Activated T-cell treated with anti-CD3 and anti-CD28 coated beads, Interleukin-2, amount 50 U/mL, for 1 hour (primary cell): ENCODE data around the gene ITPKC.

Source experiments
- DNase-seq: peaks from one replicate; pipeline ENCODE4 v3.0.0-alpha.2; 2020

ITPKC gene

DNA sequence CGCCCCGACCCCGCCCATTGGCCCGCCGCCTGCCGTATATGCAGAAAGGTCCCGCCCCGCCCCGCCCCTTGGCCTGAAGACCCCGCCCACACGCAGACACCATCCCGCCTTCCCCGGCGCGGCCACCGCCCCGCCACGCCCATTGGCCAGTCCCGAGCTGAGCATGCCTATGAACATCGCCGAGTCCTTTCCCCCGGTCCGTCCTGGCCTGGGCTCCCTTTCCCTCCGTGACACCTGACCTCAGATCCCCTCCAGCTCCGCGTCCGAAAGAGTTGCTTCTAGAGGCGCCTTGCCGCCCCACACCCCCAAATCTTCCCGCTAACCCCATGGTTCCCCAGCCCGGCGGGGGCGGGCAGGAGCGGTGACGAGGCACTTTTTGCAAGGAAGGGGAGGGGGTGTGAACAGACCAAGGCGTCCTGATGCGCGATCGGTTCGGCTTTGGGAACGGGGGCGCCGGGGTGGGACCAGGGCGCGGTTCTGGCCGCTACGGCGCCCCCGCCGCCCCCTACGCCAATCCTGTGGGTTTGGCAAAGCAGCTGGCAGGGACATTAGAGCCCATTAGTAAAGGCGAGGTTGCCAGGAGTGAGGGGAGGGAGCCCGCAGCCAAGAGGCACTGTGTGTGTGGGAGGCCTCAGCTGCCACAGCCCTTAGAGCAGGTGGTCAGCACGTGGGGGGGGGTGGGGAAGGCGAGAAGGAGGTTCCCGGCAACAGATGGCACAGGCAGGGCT, 26.1 kb upstream of the ITPKC start:
- peak; percentile 85 for DNase-seq

DNA sequence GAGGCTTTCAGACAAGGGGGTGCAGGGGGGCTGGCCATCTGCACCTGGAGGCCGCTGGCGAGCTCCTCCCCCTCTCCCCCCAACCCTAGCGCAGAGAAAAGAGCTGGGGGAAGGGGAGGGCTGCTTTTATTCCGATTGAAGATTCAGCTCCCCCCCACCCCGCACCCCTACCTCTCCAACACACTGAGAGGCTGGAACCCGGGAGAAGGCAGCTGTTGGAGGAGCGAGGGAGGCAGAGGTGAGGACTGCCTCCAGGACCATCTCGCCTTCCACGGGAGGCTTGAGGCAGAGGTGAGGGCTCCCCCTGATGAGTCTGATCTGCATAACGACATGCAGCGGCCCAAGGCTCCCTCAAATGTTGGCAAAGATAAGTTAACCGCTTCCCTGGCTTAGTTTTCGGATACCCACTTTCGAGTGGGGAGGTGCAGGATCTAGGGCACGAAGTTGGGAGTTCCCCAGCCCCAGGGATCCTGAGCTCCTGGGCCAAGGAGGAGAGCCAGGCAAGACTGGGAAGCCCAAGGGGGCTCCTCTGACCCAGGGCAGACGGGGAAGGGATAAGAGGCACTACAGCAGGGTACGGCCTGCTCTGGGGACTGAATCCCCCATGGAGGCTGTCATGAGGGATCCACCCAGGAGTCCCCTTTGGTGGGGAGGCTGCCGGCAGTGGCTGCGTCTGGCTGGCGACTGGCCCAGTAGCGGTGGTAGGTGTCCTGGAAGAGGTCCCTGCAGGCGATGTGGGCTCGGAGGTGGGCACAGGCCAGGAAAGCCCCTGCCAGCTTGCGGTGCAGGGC, 25.3 kb upstream of the ITPKC start:
- DNase-seq = peak; percentile 25

DNA sequence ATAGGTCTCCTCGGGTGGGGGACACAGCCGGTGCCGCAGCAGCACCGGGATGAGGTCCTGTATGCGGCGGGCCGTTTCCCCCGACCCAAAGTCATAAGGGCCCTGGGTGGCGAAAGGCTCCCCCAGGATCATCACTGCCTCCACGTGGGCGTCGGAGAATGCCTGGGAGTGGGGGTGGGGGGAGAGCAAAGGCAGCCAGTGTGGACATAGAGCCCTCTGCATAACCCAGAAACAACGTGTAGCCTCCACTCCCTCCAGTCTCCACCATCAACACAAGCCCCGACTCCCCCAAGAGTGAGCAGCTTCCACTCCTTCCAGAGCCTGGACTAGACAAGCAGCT, 24.7 kb upstream of the ITPKC start:
- DNase-seq = no peak

DNA sequence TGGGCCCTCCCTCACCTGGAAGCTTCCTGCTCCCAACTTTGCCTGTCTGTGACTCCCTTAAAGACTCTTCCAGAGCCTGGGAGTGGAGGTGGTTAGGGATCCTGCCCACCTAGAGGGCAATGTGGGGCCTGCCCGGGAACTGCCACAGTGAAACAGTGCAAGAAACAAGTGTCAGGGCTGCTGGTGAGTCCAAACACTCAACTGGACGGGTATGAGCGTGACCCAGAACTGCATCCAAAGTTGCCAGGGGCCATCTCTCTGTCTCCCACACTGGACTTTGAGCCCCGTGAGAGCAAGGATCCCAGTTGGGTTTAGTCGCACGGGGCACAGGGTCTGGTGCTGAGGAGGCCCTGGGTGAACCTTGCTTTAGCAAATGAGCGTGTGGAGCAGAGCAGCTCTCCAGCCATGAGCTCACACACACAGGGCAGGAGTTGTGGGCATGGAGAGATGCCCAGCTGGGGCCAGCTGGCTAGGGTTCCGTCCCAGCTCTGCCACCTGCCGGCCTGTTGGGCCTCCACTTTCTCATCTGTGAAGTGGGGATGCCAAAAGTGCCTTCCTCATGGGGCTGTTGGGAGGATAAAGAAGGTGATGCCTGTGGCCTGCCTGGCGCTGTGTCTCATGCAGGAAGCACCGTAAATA, 23.6 kb upstream of the ITPKC start:
- no peak for DNase-seq

DNA sequence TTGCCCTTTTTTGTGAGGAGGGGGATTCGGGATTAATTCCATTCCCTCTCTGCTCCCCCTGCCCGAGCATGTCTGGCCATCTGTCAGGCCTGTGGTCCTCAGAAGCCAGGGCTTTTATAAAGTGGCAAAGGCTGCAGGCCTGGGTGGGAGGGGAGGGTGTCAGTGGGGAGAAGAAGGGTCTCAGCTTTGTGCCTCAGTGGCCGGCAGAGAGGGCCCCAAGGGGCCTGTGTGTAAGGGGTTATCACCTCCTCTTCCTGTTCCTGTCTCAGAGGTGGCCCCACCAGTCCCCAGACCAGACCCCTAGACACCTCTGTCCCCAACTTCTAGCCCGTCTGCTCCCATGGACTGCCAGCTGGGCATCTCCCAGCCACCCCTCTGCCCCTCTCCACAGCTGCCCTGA, 23.0 kb upstream of the ITPKC start:
- DNase-seq = no peak

DNA sequence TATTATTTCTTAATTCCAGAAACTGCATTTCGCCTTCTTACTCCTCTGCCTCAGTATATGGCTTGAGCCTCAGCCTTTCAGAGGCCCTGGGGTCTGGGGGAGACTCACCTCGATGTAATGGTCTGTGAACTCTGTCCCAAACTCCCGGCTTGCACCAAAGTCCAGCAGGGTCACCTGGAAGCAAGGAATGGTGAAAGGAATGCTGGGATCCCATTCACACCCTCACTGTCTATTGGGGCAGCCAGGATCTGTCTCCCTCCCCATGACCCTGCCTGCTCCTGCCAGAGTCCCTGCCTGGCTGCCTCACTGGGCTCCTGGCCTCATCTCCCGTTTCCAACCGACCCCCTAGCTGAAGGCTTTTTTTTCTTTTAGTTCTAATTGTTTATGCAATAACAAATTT, 21.0 kb upstream of the ITPKC start:
- DNase-seq = no peak

DNA sequence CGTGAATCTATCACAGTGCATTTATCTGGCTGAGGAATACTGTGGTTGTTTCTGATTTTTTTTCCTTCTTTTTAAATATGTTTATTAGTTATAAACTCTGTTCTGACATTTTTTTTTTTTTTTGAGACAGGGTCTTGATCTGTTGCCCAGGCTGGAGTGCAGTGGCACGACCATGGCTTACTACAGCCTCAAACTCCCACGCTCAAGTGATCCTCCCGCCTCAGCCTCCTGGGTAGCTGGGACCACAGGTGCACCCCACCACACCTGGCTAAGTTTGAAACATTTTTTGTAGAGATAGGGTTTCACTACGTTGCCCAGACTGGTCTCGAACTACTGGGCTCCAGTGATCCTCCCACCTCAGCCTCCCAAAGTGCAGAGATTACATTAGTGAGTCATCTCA, 19.9 kb upstream of the ITPKC start:
- DNase-seq = no peak

DNA sequence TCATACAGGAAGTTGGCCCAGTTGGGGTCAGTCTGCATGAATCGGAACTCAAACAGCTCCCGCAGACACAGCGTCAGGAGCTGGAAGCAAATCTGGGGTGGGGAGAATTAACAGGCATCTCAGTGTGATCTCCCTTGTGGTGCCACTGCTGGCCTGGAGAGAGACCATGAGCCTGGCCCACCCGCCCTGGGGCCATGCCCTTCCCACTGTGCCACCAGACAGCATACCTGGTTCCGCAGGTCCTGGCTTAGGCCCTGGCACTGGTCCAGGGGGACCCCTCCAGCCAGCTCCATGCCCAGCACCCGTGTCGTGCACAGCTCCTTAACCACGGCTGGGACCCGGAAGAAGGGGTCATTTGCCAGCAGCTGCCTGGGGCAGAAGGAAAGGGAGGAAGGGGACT, 16.8 kb upstream of the ITPKC start:
- no peak for DNase-seq

DNA sequence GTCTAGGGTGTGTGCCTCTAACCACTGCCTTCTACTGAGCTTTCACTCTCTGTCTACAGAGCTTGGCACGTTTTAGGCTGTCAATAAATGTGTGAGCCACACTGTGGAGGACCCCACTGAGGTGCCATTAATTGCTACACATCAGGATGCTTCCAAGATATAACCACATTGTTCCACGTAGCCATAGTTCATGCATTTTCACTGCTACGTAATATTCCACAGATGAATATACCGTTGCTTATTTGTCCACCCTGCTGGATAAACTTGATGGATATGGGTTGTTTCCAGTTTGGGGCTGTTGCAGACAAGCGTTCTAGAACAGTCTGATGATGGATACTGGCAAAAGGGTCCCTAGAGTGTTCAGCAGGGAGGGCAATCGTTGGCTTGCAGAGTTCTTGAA, 15.2 kb upstream of the ITPKC start:
- no peak for DNase-seq

DNA sequence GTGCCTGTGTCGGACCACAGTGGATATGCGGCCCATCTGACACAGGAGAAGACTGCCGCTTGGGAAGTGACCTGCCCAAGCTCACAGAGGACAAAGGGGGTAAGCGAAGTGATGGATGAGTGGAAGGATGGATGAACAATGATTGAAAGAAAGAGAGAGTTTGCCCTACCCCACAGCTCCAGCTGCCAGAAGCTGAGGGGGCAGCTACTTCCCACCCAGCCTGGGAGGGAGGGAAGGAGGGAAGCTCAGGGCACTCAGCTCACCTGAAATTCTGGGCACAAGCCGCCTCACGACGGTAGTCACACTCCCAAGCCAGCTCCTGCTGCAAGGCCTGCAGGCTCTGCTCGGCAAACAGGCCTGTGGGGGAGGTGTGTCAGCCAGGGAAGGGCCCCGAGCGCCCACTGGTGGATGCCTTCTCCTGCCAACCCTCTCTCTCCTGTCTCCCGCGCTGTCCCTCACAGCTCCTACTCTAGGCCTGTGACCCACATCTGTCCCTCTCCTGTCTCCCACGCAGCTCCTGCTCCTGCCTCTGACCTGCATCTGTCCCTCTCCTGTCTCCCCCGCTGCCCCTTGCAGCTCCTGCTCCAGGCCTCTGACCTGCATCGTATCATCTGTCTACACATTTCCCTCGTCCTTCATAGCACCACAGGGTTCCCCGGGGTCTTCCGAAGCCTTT, 14.4 kb upstream of the ITPKC start:
- no peak for DNase-seq

DNA sequence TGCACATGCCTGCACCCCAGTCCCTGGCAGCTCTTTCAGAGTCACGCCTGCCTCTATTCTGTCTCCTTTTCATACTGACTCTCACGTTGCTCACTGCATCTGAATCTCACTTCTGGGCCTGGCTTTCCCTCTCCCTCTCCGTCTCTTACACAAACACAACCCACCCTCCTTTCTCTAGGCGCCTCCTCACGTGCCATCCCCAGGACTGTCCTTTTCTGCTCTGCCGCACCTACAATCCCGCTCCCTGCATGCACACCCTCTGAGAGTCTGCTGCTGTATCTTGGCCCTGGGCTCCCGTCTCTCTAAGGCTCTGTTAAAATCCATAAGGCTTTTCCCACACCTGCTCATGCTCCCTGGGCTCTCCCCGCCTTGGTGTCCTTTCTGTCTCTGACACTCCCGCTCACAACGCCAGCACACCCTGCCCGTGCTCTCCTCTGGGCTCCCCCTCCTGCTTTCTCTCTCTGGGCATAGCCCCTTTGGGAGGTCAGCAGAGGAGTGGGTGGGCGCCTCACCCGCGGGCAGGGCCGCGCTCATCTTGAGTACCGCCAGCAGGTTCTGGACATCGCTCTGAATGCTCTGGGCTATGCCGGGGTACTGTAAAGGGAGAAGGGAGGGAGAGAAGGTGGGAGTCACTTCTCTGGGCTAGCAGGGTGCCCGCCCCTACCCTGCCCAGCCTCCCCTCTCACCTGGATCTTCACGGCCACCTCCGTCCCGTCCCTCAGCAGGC, 13.7 kb upstream of the ITPKC start:
- DNase-seq = no peak

DNA sequence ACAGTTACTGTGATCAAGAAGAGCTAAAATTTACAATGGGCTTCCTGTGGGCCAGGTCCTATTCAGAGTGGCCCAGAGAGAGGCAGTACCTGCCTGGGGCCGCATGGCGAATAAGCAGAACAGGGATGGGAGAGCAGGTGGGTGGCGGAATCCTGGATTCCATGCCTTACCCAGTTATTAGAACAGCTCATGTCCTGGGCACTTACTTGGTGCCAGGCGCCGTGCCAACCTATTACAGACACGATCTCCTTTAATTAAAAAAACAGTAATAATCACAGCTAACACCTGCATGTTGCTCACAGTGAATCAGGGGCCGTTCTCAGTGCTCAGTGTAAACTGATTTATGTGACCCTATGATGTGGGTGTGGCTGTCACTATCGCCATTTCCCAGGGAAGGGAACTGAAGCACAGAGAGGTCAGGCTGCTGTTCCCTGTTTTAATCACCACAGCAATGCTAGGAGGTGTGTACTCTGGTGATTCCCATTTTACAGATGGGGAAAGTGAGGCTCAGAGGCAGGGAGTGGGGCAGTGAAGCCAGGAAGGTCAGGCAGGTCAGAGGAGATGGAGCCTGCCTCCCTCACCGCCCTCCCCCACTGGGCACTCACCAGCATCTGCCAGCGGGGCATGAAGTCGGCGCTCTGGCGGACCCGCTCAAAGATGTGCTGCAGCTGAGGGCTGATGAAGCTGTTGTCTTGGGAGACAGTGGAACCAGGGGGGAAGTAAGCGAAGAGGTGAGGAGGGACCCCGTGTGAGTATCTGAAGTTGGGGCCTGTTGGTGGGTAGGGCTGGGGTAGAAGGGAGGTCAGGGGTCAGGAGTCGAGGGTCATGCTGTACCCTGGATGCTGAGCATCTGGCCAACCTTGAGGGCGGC, 12.2 kb upstream of the ITPKC start:
- no peak for DNase-seq

DNA sequence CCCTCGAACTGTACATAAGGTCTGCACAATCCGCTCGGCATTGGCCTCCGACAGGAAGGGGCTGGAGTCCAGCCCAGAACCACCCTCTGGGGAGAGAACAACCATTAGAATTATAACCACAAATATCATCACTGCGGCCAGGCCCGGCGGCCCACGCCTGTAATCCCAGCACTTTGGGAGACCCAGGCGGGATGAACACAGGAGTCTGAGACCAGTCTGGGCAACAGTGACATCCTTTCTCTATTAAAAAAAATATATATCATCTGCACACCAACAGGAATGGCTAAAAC, 11.6 kb upstream of the ITPKC start:
- DNase-seq = no peak

DNA sequence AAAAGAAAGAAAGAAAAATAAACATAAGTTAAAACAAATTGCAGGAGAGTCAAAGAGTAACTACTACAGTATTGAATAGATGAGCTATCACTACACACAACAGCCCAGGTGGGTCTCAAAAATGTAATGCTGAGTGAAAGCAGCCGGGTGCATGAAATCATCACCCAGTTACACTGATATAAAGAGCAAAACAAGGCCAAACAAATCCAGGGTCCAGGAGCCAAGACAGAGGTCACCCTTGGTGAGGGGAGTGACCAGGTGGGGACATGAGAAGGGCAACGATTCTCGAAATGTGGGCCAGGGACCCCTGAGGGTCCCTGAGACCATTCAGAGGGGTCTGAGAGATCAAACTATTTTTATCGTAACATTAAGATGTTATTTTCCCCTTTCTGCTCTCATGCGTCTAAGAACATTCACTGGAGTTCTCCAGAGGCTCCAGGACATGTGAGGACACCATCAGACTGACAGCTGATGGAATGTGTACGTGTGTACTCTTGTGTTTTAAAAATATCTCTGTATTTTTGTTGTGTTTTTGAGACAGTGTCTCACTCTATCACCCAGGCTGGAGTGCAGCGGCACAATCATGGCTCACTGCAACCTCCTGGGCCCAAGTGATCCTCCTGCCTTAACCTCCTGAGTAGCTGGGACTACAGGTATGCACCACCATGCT, 10.8 kb upstream of the ITPKC start:
- DNase-seq = no peak

DNA sequence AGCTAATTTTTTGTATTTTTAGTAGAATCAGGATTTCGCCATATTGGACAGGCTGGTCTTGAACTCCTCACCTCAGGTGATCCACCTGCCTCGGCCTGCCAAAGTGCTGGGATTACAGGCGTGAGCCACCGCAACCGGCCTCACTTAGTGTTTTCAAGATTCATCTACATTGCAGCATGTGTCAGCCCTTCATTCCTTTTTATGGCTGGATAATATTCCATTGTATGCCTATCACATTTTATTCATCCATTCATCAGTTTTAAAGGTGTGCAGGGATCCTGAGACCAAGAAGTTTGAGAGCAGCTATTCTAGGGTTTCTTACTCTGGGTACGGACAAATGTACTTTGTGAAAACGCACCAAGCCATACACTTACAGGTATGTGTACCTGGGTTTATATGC, 9.3 kb upstream of the ITPKC start:
- DNase-seq = no peak

DNA sequence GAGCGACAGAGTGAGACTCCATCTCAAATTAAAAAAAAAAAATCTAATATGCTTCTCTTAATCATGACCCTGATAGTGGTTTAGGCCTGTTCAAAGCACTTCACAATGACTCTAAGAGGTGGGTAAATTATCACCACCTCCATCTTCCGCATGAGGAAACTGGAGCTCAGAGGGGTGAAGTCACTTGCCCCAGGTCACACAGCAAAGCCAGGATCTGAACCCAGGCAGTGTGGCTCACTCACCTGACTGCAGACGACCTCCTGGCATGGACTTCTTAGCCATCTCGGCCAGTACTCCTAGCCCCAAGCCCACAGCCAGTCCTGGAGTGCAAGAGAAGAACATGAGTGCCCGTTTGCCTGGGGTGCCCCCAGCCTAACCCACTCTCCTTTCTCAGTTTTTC, 7.1 kb upstream of the ITPKC start:
- DNase-seq = no peak

DNA sequence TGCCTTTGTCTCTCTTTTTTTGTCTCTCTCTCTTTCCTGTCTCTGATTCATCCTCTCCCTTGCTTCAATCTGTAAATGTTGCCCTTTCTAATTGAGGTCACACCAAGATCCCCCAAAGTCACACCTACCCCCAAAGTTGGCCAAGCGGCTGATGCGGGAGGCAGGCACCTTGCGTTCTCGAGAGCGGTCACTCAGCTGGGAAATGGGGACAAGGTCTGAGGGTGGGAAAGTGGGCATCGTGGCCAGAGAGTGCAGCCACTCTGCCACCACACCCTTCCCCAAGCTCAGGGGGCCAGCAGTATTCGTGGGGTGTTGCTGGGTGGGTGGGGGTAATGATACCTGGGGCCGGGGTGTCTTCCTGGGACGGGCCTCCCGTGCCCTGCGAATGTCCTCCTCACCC, 3.0 kb upstream of the ITPKC start:
- no peak for DNase-seq

DNA sequence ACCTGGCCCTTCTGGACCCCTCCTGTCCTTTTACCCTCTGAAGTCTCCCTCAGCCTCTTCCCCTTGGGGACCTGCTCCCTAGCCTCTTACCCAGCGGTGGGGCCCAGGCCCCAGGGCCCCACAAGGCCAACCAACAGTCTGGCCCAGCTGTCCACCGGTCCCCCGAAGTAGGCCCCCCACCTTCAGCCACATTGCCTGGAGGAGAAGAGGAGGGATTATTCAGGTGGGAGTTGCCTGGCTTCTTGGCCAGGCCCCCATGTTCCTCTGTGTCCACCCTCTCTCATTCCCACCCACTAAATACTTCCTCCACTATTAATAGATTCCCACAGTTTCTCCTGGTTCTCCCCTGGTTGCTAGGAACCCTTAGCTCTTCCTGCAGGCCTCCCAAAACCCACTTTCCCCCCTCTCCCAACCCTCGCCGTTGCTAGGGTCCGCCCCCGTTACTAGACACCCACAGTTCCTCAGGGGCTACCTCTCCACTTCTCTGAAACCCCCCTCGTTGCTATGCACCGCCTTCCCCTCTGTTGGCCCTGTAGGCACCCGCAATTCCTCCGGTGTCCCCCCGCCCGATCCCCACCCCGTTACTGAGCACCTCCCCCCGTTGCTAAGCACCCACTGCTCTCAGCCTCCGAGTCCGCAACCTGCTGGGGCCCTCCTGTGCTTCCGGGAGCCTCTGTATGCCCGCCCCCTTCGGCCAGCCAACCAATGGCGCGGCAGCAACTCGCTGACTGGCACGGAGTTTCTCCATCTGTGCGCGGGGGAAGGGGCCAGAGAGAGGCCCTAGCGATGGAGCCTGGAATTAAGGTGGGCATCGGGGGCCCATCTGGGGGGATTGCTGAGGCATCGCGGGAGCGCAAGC, 2.2 kb upstream of the ITPKC start:
- peak; percentile 93 for DNase-seq

DNA sequence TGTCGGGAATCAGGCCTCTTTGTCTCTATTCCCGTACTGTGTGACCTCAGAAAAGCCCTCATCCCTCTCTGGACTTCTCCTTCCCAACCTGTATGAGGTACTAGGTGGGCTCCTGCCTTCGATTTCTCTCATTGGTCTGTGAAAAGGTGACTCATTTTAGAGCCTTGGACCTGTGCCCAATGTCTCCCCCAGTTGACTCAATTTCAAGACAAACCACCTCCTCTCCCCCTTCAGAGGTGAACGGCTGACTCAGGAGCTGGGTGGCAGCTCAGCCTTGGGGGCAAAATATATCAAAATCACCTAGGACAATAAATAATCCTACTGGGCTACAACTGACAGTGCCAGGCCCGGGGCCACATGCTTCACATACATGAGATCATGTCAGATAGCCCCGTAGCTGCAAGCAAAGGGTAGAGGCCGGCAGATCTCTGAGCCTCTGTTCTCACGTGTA, 856 bp upstream of the ITPKC start:
- peak; percentile 70 for DNase-seq

DNA sequence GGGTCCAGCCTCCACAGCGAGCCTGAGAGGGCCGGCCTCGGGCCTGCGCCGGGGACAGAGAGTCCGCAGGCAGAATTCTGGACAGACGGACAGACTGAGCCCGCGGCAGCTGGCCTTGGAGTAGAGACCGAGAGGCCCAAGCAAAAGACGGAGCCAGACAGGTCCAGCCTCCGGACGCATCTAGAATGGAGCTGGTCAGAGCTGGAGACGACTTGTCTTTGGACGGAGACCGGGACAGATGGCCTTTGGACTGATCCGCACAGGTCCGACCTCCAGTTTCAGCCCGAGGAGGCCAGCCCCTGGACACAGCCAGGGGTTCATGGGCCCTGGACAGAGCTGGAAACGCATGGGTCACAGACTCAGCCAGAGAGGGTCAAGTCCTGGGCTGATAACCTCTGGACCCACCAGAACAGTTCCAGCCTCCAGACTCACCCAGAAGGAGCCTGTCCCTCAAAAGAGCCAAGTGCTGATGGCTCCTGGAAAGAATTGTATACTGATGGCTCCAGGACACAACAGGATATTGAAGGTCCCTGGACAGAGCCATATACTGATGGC, 490 bp downstream of the ITPKC start:
- no peak for DNase-seq
